HG03432 (cell line): ENCODE results near the gene FAM13A.

Experiments
- ATAC-seq: cut with Tn5 transposase; IDR thresholded peaks from one replicate; pipeline ENCODE4 v1.9.1; 2021; ENCODE audit warnings: mild to moderate bottlenecking, moderate library complexity; ENCODE audit not compliant: unreplicated experiment

FAM13A gene

DNA sequence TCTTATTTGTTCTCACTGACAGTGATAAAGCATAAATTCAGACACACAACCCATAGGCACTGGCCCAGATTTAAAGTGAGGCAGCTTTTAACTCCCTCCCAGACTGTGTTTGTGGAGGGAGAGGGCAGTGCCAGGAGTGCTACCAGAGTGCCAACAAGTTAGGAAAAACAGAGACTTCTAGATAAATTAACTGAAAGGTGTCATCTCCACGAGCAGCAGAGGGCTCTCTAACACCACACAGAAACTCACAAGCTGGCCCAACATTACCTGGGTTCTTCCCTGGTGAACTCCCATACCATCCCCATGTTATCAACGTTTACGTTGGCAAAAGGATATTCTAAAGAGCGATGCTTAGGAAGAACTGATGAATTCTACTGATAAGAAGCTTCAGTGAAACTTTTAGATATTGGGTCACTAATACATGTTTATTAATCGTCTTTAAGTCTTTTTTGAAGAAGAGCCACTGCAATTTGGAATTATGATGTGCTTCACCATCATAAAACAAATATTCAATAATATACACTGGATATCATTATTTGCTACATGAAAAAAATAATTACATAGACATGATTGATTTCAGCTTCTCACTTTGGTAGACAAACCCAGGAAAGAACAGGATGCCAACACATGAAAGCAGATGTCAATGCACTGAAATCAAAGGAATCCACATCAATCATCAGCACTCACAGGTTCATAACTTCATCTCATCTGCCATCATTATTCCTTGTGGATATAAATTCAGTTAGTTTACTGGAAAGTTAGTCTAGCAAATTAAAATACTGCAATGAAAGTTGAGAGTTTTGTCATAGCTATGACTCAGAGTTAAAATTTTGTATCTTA lies 238.1 kb downstream of the FAM13A start:
- no peak for ATAC-seq

DNA sequence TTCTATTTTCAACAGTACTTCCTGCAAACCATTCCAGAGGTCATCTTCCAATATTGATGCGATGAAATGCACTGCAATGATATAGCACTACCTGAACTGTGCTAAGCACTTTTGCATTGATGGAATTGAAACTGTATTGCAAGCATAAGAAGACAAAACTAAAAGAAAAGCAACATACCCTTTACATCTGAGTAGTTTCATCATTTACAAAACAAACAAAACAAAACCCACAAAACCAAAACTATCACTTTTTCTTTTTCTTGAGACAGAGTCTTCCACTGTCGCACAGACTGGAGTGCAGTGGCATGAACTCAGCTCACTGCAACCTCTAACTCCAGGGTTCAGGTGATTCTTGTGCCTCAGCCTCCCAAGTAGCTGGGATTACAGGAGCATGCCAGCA lies 239.2 kb downstream of the FAM13A start:
- ATAC-seq: no peak

DNA sequence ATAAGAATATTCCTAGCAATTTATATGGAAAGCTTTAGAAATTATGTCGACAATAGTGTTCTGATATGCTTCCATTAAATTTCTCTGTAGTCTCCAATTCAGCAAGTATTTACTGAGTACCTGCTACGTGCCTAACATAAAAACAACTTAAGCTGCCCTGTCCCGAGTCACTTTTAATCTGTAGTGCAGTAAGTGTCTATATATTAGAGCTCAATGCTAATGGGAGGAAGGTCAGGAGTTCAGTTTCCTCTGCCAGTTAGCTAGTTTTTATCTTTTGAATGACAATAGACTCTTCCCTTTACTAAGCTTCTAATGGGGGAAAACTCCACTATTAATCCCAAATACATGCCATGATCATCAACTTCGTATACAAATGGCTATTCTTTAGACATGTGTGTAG lies 240.6 kb downstream of the FAM13A start:
- ATAC-seq: no peak

DNA sequence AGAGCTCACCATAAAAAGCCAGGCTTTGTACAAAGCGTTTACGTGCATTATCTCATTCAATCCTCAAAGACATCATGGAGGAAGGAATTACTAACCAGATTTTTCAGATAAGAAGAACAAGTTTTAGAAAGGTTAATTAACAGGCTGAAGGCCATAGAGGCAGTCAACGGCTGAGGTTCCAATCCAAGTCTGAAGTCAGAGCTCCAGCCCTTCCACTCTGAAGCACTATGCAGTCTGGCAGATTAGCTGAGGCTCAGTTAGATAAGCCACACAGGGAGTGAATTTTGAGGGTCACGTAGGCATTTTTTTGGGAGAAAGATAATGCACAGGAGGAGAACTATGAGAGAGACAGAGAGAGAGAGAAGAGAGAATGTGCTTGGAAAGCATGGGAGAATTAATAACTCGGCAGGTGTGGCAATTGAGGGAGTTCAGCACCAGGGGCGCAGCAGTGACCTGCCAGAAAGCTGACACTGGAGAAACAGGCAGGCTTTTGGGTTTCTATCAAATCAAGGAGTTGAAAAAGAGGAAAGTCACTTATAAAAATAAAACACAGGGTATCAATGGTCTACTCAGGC lies 242.9 kb downstream of the FAM13A start:
- no peak for ATAC-seq

DNA sequence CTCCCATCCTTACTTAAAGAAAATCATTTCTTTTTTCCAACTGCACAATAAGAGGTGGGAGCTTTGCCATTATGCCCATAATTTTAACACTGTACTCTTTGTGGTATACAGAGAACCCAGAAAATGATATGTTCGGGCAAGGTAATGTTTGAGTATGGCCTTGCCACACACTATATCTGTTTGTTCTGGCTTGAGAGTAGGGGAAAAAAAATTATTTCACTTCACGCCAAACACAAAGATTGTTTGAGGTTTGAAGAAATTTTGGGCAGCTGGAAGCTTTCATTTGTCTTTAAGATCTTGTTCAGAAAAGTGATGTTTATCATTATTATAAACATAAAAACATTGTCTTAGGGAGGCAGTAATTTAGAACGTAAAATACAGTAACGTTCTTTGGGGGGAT lies 244.0 kb downstream of the FAM13A start:
- no peak for ATAC-seq

DNA sequence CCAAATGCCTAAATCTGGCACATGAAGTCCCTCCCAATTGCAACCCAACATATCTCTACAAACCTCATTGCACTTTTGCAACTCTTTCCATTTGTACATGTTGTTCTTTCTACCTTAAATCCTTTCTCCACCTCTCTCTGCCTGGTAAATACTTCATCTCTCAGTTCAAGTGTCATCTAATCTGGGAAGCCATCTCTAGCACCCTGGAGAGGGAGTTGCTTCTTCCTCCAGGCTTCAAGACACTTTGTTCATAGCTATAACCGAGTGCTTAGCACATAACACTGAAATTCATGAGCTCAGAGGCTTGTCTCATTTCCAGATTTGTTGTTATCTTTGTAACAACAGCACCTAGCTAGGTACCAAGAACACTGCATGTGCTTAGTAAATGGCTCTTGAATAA lies 244.6 kb downstream of the FAM13A start:
- ATAC-seq: no peak

DNA sequence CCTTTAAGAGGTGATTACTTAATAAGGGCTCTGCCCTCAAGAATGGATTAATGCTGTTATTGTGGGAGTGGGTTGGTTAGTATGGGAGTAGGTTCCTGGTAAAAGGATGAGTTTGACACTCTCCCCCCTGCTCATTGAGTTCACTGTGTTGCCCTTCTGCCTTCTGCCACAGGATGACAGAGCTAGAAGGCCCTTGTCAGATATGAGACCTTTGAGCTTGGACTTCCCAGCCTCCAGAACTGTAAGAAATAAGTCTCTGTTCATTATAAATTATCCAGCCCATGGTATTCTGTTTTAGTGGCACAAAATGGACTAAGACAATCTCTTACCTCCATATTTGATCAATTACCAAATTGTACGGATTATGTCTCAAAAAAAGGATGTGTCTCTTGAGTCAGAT lies 245.1 kb downstream of the FAM13A start:
- no peak for ATAC-seq

DNA sequence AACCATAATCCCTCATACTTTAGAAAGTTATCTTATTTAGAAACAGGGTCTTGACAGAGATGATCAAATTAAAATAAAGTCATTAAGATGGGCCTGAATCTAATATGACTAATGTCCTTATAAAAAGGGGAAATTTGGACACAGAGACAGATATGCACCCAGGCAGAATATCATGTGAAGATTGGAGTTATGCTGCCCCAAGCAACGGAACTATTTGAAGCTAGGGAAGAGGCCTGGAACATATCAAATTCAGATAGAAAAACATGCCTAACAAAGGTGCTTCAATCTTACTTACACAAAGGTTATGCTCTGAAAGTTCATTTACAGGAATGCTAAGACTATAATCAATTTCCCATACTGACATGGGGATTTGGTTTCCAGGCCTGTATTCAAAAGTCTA lies 246.7 kb downstream of the FAM13A start:
- no peak for ATAC-seq

DNA sequence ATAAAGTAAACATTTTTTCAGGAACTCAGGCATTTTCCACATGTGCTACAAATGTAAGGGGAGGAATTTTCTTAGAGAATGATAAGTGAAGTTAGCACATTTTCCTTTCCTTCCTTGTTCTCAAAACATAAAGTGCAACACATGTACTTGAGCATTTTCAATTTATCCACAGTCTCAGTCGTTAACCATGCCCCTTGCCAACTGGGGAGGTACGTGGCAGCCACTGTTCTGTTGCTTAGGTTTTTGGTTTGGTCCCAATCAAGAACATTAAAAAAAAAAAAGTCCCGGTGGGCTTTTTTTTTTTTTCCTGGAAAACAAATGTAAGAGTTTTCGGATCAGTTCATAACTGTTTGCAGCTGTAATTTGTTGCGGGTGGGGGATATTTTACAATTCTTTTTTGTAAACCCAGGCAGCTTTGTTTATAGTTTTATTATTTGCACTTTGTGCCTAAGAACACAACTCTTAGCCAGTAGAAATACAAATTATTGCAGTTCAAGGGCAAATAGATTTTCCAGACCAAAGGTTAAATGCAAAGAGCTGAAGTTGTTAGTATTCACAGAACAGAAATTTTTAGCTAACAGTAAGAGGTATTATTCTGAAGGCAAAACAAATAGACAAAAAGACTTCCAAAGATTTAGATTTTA lies 247.3 kb downstream of the FAM13A start:
- no peak for ATAC-seq

DNA sequence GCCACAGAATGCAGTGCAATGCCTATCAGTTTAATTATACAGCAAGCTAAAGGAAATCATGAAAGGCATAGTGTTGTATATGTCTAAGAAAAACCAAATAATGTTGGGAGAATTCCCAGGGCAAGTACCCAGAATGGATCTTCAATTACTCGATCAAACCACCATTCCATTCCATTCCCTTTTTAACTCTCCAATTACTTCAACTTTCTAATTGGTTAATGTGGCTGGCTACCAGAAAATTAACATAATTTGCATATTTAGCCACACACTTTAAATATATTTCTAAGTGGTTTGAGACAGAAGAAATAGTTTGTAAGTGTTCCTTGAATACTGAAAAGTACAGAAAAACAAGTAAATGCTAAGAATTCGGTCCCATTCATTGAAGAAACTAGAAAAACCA lies 247.9 kb downstream of the FAM13A start:
- no peak for ATAC-seq

DNA sequence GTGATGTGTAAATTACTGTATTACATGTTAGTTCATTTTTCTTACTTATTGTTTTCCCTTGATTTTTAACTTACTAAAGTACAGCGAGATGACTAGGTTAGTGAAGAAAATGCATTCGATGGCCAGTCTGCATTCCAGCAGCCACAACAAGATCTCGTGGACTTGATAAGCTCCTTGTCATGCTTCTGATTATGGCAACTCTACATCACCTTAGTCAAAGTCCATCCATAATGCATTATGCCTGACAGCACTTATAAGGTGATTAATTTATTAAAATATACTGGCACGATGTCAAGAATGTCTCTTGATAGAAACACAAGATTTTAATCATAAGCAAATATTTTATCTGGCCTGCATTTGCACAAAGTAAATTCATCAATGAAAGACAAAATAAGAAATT lies 249.5 kb downstream of the FAM13A start:
- ATAC-seq: no peak

DNA sequence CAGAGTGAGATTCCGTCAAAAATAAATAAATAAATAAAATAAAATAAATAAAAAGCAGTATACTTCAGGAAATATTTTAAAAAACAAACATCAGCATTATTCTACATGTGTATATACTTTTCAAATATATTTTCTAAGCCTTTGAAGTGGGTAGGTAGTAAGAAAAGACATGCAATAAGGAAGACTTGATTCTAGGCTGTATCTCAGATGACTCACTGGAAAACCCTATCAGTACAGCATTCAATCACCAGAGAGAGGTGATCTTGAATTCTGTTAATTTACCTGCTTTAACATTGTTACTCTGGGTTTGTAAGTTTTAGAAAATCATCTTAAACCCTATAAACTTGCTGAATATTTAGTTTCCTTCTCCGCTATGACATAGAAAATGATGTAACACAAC lies 252.8 kb downstream of the FAM13A start:
- ATAC-seq: no peak

DNA sequence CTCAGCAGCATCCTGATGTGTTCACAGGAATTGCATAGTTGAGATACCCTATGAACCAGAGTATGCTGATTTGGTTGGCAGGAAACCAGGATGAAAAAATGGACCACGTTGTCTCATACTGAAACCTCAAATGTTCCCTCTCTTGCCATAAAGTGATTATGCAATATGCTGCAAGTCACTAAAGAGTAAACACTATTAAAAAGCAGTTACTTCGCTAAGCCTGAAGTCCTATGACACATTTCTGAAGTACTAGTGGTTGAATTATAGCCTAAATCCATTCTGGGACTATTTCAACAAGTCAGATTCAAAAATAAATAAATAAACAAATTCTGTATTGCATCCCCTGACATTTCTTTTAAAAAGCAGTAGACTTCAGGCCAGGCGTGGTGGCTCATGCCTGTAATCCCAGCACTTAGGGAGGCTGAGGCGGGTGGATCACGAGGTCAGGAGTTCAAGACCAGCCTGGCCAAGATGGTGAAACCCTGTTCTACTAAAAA lies 253.3 kb downstream of the FAM13A start:
- ATAC-seq: peak; percentile 90

DNA sequence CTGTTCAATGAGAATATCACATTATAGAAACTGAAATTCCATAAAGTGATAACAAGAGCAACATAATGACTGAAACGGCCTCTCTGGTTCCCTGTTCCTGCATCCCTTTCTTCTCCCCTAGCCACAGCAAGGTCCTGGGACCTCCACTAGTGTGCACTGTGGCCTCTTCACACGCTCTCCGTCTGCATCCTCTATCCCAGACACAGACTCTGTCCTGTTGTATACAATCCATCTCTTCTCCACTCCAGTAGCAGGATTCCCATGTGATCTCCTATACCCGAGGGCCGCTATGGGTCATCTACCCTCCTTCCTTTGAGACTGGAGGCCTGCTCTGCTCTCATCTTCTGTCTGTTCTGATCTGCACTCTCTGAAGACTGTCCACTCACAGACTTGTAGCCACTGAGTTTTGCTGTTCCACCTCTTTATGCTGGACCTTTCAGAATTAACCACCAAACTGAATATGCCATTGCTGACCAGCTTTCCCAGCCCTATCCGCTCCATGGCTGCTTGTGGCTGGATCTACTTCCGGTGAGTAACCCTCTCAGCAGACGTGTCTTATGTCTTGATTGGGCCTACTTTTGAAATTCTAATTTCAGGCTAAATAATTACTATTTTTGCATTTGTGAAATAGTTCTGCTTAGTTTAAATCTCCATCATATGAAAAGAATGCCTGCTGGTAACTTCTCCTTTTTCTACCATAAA lies 254.2 kb downstream of the FAM13A start:
- ATAC-seq: no peak

DNA sequence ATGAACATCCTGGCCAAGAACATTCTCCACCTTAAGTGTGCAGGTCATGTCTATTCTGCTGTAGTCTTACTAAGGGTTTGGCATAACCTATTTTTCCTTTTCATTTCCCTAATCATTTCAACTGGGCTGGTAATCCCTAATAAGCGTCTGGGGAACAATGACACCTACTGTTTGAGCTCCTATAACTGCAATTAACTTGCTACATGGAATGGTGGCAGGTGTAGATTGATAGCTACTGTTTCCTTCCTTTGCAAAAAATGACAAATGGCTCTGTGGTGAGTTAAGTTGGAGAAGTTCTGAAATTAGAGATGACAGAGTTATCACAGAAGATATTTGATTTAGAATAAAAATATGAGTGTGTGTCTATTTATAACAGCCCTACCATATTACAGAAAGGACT lies 254.8 kb downstream of the FAM13A start:
- ATAC-seq: no peak

DNA sequence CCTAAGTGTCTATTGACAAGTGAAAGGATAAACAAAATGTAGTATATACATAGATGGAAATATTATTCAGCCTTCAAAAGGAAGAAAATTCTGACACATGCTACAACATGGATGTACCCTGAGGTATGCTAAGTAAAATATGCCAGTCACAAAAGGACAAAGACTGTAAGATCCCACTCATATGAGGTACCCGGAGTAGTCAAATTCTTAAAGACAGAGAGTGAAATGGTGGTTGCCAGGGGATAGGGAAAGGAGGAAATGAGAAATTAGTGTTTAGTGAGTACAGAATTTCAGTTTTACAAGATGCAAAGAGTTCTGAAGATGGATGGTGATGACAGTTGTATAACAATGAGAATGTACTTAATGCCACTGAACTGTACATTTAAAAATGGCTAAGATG lies 257.1 kb downstream of the FAM13A start:
- peak; percentile 33 for ATAC-seq

DNA sequence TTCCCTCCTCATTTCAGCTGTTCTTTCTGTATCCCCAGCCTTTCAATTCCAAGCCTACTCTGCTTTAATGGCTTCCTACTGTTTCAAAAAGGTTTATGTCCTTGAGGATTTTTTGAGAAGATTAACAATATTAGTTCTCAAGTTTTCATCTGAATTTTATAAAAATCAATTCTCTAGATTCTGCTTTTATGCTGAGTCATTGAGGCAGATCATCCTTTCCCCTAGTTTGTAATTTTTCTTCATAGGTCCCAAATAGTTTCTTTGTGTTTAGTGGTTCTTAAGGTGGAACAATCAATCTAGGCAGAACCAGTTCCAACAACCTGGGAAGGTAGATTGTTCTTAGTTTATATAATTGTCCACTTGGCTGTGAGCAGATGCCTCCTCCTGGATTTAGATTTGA lies 259.3 kb downstream of the FAM13A start:
- ATAC-seq: no peak

DNA sequence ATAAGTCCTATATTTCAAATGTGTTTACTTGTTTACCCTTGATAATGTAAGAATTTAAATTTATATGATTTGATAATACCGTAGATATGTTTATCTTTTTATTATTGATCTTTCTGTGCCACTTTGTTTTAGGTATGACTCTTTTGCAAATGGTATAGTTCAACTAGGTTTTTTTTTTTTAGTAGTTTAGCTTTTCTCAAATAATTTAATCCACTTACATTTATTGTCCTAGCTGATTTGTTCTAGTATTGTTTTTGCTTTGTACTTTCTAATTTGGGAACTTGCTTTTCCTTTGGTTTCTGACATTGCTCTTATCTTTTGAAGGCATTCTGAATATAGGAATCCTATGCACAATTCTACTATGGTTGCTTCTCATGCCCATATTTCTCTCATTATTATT lies 260.4 kb downstream of the FAM13A start:
- no peak for ATAC-seq

DNA sequence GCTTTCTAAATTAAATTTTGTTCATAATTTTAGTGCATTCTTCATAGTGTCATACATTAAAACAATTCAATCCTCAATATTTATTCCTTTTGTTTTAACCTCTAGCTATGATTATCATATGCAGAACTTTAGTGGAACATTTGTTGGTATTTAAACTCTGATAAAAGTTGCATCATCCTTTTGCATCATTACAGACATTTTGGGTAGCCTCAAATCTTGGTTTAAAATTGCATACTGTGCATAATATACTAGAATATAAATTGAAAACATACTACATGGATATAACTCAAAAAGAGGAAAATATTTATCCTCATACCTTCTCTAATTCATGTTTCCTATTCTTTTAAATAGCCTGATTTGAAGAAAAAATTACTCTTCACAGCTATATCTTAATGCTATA lies 262.0 kb downstream of the FAM13A start:
- no peak for ATAC-seq

DNA sequence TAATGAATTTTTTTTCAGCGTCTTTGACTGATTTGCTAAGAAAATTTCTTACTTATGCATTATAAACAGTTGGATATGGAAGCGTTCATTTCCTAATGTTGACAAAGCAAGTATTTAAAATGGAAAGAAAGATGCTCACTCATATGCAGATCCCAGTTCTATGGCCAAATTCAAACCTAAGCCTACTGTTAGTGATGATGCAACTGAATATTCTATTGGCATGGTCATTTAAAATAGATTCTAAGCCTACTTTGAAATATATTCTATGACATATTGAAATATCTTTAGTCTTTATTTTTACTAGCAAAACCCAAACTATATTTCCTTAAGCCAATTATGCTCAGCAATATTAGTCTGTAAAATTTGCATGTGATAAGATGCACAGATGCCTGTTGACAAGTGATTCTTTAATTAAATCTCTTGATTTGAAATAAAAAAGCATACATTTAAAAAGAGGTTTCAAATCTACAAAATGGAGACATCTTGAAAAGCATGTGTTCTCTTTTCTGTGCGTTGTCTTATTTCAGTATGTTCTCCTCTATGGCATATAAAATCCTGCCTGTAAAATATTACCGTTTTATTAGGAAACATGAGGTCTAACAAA lies 262.8 kb downstream of the FAM13A start:
- ATAC-seq: no peak

DNA sequence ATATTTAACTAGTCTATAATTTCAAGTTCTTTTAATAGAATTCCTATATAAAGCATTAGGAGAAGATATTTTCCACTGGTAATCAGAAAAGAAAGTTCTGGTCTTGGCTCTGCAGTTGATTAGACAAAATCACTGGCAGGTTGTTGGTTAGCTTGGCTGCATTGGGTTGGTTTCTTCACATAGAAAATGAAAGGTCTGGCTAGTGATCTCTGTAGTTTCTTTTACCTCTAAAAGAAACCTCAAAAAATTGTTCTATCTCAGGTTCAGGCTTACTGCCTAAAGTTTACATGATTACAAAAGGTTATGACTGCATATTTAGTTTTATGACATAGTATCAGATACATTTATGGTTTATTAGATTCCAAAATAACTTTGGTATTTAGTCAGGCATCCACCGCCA lies 263.5 kb downstream of the FAM13A start:
- ATAC-seq: peak; percentile 69
